CD4-positive, alpha-beta T cell treated with Interleukin-12 subunit alpha and Interleukin-12 subunit beta, for 1 hour (primary cell): Measurements from ENCODE around the gene DPP10.
"Not testable (repeated sequence)": the region's sequence is repeated elsewhere in the genome, so short reads cannot be mapped to it uniquely, and the experiment has no call there.

Source experiments
- DNase-seq: peaks from one replicate; pipeline ENCODE4 v3.0.0-alpha.2; 2020

The DPP10 gene

DNA sequence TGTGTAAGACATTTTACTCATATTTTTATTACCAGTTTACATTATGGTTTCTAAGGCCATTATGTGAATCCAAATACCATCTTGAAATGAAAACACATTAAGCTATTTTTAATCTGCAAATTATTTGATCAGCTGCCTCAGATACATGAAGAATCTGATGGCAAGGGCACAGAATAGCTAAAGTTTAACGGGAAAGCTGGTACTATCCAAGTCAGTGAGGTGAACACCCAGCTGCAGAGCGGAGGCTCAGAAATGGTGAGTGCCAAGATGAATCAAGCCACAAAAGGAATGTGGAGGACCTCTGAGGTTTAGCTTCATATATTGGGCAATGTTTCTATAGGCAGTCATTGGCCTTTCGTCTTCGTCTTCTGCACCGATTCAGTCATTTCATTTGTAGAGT is 75.1 kb downstream of the DPP10 start:
- DNase-seq, result no peak

DNA sequence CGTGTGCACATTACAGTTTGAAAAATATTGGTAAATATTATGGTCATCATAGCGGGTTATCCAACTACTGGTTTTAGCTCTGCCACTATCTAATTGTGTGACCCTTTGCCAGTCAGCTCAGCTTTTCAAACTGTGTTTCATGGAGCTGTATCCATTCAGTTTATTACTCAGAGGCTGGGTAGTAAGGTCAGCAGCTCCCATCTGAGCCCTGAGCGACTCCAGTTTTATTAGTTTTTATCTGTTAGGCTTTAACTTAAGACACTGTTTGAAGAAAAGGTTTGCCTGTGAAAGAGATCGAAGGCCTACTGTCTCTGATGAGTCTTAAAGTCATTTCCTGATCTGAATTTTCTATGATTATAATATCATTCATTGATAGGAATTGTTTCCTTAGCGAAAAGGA is 76.3 kb downstream of the DPP10 start:
- no peak for DNase-seq

DNA sequence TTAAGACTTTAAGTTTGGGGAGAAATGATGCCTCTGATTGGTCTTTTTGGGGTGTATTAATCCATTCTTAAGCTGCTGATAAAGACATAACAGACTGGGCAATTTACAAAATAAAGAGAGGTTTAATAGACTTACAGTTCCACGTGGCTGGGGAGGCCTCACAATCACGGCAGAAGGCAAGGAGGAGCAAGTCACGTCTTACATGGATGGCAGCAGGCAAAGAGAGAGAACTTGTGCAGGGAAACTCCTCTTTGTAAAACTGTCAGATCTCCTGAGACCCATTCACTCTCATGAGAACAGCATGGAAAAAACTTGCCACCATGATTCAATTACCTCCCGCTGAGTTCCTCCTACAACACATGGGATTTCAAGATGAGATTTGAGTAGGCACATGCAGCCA is 80.2 kb downstream of the DPP10 start:
- not testable (repeated sequence) for DNase-seq

DNA sequence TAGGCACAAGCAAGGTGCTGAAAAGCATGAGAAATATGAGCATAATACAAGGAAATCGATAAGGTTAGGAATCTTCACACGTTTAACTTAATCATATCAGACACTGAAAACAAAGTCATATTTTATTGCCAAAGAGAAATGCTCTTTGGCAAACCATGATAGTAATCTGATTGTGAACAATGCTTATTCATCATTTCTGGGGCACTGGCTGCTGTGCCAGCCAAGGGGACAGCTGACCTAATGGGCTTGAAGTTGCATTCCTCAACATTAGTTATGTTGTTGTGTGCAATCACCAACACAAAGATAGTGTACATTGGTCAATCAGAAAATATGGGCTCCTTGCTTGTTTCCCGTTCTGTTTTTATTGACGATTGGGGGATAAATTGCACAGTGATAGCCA is 83.5 kb downstream of the DPP10 start:
- no peak for DNase-seq

DNA sequence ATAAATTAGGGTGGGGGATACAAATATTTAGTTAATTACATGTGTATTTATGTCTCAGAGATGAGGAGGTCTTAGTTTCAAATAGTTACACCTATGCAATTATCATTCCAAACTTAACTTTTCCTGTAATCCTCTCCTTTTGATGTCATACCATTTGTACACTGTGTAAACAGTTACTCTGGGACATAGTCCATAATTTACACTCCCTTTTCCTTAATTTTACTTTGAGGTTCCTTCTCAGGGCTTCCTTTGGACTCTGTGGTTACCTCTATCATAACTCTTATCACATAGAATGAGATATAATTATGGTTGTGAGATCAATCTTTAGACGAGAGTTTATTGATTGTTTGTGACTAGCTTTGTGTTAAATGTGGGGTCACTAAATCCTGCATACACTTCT is 84.4 kb downstream of the DPP10 start:
- DNase-seq, result no peak

DNA sequence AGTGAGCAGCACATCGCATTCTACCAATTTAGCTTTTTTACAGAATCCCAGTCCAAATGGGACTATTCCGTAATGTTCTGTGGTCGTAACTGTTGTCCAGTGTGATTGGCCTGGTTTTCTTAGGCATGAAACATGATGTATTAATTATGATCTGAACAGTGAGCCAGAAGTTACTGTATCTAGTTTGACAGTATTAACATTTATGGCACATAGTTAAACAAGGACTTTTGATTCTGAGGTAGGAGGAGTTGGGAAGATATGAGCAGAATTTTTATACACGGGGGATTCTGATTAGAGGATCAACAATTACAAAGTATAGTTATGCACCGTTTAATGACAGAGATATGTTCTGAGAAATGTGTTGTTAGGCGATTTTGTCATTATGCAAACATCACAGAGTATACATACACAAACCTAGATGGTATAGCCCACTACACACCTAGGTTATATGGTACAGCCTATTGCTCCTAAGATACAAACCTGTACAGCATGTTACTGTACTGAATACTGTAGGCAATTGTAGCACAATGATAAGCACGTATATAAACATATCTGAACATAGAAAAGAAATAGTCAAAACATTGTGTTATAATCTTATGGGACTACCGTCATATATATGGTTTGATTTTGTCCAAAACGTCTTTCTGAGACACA is 85.0 kb downstream of the DPP10 start:
- DNase-seq, result no peak

DNA sequence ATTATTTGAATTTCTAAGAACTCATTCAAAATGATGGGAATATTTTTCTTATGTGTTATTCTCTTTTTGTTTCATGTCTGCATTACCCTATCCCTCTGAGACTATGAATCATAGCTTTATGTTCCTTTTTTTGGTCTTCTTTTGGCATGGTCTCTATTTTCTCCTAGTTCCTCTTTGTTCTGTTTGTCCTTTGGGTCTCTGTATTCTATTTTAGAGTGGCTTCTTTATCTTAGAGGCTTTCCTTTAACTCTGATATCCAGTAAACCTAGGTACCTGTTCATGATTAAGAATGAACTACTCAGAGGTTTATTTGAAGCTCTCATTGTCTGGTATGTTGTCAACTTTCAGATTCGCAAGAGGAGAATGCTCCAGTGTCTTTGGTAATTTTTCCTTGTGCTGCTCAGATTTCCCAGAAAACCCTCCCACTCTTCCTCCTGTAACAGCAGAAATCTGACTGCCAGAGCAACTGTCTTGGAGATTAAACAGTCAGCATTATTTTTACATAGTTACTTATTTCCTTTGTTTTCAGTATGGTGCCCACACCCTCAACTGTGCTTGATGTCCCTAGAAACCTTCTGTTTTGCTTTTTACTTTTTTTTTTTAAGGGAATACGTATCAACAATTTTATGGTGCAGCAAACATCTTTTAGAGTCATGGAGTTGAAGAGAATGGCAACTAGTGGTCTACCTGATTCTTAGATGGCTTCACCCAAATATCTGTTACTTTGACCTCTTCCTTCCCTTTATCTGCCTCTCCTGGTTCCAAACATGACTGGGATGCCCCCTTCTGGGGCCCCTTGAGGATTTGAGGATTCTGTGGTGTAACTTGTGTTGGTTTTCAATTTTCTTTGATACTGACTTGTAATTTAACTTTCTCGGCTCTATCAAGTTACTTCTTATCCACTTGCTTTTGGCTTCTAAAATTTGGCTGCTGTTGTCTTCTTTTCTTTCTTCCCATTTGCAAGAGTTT is 92.0 kb downstream of the DPP10 start:
- DNase-seq, result no peak

DNA sequence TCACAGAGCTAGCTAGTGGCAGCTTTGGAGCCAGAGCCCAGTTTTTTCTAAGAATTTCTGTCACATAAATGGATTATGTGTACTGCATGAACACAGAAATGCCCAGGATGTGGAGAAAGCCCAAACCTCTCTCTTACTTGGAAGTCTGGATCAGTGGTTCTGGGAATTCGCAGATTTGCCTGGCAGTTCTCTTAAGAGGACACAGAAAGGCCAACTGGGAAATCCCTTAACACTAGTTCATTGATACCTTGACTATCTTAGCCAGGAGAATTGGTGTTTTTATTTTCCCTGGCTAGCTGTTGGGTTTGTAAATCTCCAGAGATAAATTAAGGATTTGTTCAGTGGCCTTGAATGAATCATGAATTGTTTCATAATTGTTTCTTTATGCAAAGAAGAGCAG is 95.3 kb downstream of the DPP10 start:
- no peak for DNase-seq

DNA sequence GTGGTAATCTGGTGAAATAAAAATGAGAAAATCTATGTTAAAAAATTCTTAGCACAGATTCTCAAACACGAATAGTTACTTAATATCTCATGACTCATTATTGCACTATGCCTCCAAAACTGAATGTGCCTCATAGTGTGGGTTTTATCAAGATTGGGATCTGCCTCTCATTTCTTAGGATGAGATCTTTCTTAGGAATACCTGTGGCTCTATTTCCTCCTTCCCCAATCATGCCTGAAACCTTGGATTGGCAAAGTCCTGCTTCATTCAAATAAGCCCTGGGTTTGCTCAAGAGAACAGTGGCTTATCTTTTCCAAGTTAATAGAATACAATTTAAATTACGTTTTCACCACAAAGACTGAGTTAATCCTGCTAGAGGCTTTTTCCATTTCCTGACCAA is 100.3 kb downstream of the DPP10 start:
- DNase-seq, result no peak

DNA sequence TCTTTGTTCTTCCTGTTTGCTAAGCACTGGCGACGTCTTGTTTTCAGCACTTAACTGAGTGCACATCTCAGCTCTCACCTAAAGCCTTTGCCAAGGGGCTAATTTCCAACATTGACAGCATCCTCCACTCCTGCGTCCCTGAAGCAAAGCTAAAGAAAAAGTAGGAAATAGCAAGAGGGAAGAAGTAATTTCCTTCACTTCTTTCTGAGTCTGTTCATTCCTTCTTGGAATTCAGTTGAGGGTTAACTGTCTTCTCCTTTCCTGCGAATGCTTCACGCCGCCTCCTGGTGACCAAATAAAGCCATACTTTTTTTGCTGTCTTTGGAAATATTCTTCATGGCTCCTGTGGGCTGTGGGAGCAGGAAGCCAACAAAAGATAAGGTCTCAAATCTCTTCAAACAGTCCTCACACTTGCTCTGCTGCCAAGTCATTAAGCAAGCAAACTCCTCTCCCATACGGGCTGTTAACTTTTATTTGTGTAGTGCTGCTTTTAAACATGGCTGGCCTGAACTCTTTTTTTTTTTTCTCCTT is 100.9 kb downstream of the DPP10 start:
- no peak for DNase-seq

DNA sequence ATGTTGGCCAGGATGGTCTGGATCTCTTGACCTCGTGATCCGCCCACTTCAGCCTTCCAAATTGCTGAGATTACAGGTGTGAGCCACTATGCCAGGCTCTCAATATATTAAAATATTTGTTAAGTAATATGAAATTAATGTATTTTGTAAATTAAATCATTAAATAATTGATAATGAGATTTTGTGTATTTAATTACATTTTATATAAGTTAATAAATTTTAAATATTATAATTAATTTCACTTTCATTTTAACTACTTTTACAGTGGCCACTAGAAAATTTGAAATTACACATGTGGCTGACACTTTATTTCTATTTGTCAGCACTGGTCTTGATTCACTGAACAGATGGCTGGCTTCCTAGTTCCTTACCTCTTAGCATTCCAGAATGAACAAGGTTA is 102.6 kb downstream of the DPP10 start:
- DNase-seq, result no peak

DNA sequence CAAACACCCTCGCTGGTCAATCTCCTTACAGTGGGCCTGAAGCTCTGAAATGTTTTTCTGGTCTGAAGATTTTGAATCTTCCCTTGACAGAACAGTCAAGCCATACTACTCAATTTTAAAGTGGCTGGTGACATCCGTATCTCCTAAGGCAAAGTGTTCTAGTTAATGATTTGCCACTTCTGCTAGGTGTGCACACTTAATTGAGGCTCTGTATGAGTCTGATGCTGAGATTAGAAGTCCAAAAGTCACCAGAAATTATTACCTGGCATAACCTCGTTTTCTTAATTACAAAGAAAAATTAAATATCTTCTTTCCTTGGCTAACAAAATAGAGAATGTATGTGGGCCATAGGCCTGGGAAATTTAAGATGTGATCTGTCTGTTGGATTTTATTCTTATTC is 104.1 kb downstream of the DPP10 start:
- DNase-seq, result no peak

DNA sequence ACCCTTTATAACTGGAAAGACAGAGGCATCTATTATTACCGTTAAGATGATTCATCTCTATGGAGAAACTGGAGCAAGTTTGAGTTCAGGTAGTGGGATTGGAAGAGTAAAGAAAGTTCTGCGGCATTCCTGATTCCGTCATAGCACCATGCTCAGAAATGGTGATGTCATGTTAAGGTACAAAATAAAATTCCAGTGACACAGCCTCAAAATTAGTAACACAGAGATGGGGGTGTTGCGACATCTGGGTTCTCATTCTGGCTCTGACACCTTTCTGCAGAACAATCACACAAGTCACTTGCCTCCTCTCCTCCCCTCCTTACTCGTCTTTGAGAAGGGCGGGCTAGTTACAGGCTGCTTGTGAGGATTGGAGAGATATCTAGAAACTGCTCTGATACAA is 105.7 kb downstream of the DPP10 start:
- DNase-seq, result no peak

DNA sequence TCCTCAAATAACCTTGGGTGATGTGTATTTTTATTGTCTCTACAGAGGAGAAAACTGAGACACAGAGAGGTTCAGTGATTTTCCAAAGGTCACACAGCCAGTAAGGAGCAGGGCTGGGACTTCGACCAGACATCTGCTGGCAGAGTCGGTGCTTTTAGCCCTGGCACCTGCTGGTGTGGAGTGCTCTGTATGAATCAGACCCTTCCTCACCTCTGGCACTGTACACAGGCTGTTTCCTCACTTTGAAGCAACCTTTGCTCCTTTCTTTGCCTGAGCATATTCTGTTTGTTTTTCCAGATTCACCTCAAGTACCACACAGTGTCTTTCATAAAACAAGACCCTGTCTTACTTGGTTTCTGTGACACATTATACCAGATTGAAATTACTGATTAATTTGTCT is 107.9 kb downstream of the DPP10 start:
- no peak for DNase-seq

DNA sequence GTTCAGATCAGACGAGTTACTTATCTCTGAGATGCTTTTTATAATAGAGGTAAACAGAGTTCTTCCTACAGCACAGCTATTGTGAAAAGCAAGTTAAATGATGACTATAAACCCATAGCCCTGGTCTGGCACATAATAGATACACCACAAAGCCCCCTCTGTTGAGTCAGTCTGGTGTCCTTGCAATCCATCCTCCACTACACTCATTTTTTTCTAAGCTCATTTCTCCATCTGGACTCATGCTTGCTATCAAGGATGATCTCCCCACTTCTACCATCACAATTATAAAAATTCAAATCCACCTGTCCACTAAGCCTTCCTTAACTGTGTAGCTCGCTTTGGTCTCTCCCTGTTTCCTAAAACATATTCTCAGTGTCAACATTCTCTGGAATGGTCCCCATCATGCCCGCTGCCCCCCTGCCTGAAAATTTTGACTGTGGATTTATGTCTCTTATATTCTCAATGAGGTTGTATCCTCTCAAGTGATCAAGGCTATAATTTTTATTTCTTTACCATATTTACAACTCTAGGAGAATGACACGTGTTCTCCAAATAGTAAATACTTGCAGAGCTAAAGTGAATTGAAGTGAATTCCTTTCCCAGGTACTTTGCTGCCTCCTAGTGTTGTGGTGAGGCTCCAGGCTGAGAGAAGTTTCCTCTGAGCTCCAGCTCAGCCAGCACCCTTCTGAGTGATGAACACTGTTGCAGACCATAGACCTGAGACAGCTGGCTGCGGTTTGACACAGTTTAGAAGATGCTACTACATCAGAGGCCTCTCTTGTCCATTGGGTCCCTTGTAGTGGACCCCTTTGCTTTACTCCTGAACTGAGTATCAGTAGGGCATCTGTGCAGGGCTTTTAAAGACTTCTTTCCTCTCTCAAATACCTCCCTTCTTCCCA is 108.7 kb downstream of the DPP10 start:
- DNase-seq, result peak; percentile 8

DNA sequence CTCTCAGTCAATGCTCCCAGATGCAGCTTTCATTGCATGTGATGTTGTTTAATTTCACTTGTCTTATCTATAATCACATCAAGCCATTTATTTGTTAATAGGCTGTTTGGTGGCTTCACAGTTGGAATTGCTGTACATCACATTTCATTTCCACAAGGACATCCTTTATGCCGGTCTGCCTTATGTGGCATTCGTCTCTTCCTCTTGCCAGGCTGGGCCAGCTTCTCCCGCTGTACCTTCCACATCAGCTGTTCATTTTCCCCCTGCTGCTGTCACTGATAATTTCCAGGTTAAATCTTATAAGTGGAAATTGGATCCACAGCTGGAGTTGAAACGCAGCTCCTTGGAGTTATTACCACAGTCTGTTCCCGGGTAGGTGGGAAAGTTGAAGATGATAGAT is 110.6 kb downstream of the DPP10 start:
- no peak for DNase-seq

DNA sequence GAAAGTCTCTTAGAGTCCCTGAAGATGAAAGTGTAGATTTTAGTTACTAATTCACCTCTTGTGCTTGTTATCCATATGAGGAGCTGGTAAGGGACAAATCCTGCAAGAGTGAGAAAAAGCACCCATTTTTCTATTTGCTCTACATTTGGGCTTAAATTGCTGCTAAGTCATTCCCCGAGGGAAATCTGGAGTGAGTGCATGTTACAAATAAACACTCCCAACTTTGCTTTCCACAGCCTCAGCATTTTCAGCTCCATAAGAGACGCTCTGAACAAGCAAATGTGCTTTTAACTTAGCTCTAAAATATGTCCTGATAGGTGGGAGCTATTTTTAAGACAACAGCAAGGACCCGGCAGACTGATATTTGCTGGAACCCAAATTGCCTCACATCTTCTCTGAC is 126.7 kb downstream of the DPP10 start:
- no peak for DNase-seq

DNA sequence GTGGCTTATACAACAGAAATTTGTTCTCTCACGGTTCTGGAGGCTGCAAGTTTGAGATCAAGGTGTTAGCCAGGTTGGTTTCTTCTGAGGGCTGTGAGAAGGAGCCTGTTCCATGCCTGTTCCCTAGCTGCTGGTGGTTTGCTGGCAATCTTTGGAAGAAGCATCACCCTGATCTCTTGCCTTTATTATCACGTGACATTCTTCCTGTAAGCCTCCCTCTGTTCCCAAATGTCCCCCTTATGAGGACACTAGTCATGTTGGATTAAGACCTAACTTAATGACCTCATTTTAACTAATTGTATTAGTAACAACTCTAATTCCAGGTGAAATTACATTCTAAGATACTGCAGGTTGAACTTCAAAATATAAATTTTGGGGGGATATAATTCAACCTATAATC is 135.2 kb downstream of the DPP10 start:
- no peak for DNase-seq

DNA sequence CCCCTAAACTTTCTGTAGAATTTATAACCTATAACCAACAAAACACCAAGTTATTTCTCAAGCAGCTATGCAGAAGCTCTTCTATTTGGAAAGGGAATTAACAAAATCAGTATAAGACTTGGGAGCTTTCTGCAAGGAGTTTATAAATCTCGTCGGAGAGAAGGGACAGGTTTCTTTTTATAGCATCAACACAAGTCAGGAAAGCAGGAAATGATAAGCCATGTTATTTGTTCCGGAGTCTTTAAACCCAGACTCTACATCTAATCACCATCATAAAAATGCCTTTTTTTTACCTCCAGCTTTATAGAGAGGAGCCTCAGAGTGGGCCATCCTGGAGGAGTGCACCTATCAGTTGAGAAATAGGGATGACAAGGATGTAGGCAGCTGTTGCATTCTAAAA is 137.1 kb downstream of the DPP10 start:
- no peak for DNase-seq

DNA sequence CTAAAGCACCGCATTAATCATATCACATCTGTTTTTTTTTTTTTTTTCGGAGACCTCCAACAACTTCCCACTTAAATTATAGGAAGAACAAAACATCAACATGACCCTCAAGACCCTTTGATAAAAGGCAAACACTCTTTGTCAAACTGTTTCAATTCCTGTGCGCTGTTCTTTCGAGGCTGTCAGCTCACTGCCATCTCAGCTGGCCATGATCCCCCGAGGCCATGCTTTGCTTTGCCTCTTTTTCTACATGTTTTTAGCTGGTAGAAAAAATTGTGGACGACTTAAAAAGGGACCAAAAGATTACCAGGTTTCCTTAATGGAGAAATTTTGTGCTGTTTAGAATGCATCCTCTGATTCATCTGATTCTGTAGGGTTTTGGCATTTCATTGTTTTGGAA is 138.2 kb downstream of the DPP10 start:
- DNase-seq, result no peak

DNA sequence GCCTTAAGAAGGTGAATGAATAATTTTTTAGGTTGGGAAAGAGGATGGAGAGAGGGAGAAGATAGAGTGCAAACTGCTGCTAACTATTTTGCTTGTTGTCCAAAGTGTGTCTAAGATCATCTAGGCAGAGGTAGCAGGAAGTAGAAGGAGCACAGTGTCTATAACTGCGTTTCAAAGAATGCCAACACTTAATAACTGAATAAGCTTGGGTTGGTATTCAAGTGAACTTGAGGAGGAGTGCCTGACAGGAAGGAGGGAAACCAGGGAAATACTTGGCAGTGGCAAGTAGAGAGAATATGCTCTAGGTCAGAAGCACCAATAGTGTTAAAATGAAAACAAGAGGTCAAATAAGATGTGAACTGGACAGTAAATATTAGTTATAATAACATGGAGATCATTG is 155.9 kb downstream of the DPP10 start:
- DNase-seq, result no peak

DNA sequence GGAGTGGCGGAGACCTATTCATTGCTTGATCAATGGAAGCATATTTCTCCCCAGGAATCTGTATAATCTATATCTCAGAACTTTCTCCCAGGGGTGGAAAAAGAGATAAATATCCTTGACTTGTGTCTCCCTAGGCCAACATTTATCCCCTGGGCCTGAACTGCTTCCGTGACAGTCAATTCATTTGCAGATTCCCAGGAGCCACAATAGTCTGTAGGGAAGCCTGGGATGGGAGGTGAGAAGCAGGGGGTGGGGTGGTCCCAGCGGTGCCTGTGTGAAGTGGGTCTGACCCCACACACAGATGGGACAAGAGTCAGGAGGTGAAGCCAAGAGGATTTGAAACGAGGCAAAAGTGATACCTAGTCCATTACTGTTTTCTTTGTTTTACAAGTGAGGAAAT is 166.8 kb downstream of the DPP10 start:
- DNase-seq, result no peak

DNA sequence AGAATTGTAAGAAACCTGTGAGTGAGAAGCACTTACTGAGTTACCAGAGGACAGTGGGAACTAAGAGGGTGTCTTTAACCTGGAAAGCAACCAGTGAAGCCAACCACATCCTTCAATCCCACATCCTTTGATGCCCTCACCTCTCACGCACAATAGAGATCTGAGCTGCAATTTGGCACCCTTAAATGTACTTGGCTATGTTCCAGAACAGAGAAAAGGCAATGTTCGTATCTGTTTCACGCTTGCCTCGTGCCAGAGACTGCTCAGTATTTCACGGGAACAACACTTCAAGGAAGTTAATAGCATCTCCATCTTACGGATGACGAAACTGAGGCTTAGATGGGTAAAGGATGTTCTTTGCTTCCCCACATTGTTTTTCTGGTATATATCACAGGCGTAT is 167.4 kb downstream of the DPP10 start:
- DNase-seq, result no peak
